NCI-H128 (cell line): ENCODE measurements around the gene CD46.
A peak's percentile ranks its signal among the peaks of the same experiment; 100 is the strongest.
"Not testable (repeated sequence)": the region's sequence is repeated elsewhere in the genome, so short reads cannot be mapped to it uniquely, and the experiment has no call there.

Experiments used
- DNase-seq: peaks from one replicate; lab custom pipeline; 2025; ENCODE audit not compliant: unreplicated experiment; lab: John Stamatoyannopoulos, UW

Gene CD46

DNA sequence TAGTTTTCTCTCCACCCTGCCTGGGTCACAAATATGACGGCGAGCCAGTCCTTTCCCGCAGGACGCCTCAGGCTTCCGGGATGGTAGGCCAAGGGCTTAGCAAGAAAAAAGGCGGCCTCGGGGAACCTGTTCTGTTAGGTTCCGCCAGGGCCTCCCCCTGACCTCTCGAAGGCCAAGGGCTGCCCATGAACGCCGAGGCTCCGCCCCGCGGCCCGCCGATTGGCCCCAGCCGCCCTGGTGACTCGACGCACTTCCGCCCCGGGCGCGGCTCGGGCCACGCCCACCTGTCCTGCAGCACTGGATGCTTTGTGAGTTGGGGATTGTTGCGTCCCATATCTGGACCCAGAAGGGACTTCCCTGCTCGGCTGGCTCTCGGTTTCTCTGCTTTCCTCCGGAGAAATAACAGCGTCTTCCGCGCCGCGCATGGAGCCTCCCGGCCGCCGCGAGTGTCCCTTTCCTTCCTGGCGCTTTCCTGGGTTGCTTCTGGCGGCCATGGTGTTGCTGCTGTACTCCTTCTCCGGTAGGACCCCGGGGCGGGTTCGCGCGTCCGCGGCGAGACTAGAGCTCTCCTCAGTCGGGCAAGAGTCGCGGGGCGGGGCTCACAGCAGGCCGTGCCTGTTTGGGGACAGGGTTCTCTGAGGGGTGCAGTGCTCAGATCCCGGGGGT, at the start of gene CD46:
CD46 (plus strand) TSS at position 265 of the 666 bp plus-strand sequence; CDS start at position 424, 159 bp downstream.
- peak; percentile 96 for DNase-seq

DNA sequence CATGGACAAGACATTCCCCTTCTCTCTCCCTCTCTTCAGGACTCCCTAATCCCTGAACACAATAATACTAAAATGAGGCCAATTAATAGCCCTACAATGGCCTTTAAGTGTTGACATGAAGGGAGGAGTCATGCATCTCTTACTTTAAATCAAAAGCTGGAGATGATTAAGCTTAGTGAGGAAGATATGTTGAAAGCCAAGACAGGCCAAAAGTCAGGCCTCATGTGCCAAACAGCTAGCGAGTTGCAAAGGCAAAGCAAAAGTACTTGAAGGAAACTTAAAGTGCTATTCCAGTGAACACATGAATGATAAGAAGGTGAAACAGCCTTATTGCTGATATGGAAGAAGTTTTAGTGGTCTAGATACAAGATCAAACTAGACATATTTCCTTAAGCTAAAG, 49.5 kb upstream of the CD46 start:
- DNase-seq: no peak

DNA sequence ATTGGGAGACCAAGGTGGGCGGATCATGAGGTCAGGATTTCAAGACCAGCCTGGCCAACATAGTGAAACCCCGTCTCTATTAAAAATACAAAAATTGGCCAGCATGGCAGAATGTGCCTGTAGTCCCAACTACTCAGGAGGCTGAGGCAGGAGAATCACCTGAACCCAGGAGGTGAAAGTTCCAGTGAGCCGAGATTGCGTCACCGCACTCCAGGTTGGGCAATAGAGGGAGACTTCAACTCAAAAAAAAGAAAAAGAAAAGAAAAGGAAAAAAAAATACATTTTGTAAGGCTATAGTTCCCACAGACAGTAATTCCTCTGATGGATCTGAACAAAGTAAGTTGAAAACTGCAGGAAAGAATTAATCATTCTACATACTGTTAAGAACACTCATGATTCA, 48.1 kb upstream of the CD46 start:
- DNase-seq: no peak

DNA sequence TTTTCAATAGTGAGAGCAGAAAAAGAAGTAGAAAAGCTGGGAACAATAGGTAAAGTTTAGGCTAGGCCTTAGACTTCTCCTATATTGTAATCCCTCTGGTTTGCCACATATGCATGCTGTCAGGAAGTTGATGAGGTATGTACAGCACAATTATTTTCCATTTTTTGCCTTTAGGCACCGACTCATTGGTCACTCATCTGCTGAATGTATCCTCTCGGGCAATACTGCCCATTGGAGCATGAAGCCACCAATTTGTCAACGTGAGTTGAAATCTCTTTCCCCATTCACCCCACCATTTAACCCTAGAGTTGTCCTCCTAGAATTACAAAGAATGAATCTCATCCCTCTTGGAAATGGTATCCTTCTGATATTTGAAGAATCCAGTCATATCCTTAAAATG, 43.9 kb upstream of the CD46 start:
- DNase-seq: not testable (repeated sequence)

DNA sequence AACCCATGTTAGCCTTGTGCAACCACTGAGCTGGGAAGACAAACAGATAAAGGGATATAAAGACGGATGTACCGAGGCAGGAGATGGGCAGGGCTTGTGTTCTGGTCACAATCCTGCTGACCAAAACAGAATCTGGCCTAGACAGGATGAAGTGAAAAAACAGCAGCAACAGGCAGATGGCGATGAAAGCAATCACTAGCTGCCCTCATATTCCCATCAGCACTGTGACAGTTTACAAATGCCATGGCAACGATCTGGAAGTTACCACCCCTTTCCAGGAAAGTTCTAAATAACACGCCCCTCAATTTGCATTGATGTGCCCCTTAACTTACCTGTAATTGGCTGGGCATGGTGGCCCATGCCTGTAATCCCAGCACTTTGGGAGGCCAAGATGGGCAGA, 40.6 kb upstream of the CD46 start:
- no peak for DNase-seq

DNA sequence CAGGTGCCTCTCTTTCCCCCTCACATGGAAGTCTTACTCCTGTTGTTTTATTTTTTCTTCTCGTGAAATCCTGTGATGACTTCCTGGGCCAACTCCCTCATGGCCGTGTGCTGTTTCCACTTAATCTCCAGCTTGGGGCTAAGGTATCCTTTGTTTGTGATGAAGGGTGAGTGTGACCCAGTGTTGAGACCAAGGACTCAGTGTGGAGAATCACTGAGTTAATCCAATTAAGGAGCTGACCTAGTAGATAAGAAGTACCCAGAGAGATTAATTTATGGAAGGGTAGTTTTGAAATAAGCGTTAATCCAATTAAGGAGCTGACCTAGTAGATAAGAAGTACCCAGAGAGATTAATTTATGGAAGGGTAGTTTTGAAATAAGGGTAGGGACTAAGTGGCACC, 39.2 kb upstream of the CD46 start:
- DNase-seq: not testable (repeated sequence)

DNA sequence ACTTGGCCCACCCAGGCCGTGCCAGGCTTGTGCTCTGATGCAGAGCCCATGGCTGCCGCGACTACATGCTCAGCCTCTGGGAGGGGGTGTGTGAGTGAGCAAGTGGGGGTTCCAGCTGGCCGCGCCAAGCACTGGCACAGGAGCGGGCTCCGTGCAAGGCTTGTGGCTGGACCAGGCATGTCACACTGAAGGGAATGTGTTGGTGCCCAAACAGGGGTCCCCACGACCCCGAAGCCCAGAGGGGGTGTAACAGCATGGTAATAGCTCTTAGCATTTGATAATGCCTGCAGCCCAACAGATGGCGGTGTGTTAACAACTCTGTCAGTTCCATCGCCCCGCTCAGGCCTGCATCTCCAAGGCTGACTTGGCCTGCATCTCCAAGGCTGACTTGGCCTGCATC, 38.3 kb upstream of the CD46 start:
- DNase-seq: no peak

DNA sequence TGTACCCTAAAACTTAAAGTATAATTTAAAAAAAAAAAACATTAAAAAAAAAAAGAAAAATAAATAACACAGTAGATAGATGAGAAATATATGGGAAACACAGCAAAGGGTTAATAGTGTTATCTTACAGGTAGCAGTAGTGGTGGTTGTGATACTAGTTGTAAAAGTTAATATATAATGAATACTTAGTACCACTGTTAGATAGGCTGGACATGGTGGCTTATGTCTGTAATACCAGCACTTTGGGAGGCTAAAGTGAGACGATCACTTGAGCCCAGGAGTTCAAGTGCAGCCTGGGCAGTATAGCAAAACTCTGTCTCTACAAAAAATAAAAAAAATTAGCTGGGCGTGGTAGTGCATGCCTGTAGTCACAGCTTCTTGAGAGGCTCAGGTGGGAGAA, 32.6 kb upstream of the CD46 start:
- DNase-seq: no peak

DNA sequence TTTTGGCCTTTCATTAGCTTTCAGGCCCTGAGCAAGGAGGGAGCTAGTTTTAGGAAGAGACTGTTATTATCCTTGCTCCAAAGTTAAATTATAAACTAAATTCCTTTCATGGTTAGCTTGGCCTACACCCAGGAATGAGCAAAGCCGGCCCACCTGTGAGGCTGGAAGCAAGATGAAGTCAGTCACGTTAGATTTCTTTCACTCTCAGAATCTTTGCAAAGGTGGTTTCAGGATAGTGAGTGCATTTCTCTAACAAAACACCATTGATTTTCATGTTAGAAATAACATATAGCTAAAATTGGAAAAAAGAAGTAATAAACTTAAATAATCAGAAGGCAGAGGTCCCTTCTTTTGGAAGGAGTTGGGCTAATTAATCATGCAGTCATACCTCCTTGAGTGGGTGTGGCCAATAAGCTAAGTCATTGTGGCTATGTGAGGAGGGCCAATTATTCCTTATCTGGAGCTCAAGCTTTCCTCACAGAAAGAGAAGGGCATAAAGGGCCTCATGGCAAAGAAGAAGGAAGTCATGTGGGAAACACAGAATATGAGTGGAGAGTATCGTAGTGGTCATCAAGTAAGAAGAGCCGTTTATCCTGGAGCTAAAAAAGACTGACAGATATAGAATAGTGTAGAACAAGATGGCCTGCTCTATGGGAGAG, 23.5 kb upstream of the CD46 start:
- DNase-seq: not testable (repeated sequence)

DNA sequence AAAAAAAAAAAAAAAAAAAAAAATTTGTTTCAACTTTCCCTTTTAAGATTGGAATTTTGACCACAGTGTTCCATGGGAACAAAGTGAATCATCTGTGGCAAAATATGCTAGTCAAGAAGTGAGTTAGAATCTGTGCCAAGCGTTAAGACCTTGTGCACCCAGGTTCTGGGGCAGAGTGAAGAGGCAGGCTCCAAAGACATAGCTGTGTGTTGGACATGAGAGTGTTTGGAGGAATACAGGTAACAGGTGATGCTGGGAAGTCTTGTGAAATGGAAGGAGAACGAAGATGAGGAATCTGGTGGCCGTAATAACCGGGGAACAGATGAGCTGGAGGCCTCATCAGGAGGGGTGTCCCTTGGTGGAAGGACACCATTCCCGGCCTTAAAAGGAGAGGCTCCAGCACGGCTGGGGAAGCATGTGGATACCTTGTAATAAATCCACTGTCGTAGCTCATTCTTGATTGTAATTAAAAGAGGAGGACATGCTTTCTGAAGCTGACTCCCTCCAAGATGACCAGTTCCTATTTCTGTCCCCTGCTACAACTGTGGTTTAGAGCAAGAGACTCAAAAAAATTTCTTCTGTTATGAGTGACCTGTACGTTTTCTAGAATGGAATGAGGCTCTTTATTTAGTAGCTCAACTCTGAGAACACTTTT, 14.2 kb upstream of the CD46 start:
- DNase-seq: not testable (repeated sequence)

DNA sequence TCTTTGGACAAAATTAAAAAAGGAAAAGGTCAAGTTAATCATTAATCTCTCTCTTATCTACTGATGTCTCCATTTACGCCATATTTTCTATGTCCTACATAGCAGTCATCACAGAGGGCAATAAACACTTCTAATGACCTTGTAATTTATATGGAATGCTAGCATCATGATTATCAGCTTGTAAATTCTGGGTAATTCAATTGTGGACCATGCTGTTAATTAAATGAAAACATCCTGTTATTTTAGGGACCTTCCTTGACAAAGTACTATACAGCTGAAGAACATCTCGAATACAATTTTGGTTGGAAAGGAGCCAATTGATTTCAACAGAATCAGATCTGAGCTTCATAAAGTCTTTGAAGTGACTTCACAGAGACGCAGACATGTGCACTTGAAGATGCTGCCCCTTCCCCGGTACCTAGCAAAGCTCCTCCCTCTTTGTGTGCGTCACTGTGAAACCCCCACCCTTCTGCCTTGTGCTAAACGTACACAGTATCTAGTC, 13.6 kb upstream of the CD46 start:
- DNase-seq: not testable (repeated sequence)

DNA sequence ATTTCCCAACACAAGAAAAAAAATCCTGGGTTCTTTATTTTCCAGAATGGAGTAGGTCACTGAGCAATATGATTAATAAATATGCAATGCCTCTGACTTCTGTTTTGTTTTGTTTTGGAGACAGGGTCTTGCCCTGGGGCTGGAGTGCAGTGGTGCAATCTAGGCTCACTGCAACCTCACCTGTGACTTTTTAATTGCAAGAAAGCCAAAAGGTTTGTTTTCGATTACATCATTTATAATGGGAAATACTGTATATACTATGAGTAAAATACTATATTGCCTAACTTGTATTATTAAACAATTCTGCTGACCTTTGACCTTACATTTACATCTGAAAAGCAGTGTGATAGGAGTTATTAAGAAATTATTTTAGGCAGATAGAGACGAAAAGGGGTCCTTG, 11.6 kb upstream of the CD46 start:
- DNase-seq: no peak

DNA sequence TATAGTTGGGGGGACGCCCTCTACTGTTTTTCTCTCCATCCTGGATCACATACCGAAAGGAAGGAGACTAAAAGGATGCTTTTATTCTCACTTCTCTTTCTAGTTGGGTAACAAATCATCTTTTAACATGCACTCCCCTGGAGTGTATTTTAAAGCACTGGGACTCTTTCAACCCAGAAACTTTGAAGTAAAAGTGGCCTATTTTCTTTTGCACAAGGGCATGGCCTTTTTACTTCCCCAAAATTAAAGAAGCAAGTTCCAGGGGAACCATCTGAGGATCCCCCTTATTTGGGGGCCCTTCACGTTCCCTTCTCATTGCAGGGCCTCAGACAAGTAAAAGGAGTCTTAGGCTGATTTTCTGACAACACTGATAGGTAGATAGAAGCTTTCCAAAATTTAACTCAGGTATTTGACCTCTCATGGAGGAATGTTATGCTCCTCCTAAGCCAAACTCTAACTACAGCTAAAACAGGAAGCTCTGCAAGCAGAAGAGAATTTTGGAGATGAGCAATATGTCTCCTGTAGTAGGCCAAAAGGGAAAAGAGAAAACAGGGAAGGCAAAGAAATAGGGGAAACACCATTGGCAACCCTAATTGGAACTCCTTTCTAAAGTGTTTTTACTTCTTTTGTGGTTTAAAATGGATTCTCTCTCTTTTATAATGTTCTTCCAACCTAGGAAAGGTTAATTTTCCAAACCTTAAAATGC, 8.9 kb upstream of the CD46 start:
- DNase-seq: no peak

DNA sequence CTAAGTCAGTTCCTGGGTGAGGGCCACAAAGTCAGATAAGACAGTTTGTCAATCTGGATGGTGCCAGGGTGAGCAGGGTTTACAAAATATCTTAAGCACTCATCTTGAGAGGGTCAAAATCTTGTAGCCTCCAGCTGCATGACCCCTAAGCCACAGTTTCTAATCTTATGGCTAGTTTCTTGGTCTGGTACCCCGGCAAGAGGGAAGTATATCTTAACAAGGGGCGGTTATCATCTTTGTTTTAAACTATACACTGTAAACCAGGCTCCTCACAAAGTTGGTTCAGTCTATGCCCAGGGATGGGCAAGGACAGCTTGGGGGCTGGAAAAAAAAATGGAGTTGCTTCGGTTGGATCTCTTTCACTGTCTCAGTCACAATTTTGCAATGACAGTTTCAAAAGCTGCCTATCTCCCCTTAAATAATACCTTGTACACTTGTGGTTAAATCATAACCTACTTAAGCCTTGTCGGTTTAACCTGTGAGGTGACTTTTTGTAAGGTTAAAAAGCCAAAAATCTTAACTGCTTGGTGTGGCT, 7.8 kb upstream of the CD46 start:
- DNase-seq: no peak

DNA sequence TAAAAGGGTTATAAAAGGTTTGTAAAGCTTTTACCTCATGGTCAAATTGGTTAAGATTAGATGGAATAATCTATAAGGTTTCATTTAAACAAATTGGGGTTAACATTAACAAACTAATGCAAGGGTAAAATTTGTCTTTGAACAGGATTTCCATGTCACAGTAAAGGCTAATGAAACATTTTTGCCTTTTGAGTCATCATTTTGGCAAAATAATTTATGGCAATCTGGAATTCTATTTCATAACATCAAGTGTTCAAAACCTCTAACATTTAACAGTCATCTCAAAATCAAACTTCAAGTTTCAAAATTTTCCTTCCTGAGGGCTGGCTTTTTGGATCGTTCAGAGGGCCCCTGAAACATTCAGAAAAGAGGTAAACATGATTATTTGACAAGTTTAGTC, 6.6 kb upstream of the CD46 start:
- no peak for DNase-seq

DNA sequence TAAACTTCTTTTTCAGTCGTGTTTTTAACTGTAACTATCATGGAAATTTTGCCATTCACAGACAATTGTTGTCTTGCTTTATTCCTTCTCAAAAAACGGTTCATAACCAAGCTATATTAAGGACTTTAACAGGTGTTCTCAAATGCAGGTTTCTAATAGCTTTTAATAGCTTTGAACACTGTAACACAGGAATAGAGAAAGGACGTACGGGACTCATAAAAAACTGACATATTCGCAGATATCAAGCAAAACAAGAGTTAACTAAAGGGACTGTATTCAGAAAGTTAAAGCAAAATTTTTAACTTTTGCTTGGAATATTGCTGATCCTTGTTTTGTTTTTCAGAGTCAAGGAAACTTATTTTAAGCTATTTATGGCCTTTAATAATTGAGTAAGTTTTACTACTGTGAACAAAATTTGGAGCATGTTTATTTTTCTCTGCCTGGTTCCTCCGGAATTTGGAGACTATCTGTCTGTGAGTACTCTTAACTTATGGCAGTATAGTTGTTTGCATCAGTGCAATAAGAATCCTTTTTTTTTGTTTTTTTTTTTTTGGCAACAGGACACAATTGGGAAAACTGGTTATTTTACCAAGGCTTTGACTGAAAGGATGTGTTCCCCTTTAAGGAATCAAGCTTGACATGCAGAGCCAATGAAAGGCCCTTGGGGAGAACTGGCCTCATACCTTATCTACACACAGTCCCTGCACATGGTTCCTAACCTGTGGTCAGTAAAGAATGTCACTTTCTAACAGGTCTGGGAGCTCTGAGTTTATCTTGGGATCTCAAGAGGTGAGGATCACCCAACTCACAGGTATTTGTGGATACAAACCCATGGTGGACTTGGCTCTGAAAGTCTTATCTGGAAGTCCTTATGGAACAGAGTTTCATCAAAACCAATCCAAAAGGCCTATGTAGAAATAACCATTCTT, 5.8 kb upstream of the CD46 start:
- DNase-seq: no peak

DNA sequence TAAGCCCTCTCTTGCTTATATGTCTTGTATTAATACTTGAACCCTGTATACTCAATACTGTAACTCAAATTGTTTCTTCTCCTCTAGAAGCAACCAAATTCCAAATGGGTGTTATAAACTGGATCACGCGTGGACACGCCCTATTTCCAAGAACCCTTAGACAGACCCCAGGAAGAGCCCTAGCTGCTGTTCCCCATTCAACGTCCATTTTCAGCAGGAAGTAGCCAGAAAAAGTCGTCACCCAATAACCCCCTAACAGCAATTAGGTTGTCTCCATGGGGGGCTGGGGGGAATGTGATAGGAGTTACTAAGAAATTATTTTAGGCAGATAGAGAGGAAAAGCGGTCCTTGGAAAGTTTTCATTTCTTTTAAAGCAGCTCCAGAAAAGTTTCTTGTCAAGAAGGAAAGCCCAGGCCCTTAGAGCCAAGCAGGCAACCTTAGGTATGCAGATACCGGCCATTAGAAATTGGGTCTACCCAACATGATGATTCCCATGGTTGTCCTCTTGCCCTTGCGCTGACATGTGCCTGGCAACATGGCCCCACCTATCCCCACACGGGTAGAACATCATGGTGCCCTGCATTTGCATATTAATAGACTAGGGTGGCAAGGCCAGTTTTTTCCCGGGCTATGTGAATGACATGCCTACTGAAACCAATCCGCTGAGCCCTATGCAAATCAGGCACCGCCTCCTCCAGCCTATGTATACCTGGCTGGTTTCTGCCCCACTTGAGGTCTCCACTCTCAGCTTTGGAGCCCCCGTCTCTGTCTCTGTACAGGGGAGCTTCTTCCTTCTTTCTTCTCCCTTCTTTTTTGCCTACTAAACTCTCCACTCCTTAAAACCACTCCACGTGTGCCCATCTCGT, 4.0 kb upstream of the CD46 start:
- no peak for DNase-seq

DNA sequence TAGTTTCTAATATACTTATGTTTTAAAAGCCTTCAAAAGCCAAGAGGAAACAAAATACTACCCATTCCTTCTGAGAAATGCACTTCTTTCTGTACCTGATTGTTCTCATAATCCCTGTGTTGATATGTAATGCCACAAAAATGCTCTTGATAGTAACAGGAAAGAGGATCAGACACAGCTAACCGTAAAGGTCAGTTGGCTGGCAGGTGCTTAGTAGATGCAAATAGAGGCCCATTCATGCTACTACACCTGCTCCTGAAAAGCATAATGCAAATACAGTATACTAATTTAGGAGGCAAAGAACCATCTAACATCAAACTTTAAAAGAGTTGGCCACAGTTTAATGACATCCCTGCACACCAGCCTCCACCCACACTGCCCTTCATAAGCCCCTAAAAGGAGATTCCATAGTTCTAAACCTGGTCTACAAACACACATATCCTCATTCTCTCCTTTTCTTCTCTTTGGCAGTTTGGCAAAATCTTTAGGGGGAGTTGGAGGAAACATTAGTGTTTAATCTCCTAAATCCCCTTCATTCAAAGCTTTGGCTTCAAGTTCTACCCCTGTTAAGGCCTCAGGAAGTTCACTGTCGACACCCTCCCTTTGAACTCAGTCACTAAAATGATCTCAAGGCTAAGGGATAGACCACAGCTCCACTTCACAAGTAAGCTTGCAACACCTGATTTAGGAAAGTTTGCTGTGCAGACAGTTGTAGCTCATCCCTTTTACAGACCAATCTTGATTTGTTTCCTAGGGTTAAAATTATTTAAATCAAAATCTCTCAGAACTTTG, 2.9 kb upstream of the CD46 start:
- no peak for DNase-seq
